Rectal smooth muscle tissue (tissue), 1 donor: Measurements from ENCODE around the gene ADGRD2.

Source experiments
- H3K27ac ChIP-seq: one replicate; pipeline ENCODE4 v1.7.0; 2013; ENCODE audit warnings: low read depth, low read length, inconsistent platforms
- H3K27me3 ChIP-seq: one replicate; pipeline ENCODE4 v1.7.0; 2013; ENCODE audit warnings: low read length; ENCODE audit not compliant: control insufficient read depth, insufficient read depth
- H3K36me3 ChIP-seq: one replicate; pipeline ENCODE4 v1.7.0; 2013; ENCODE audit warnings: low read length; ENCODE audit not compliant: control insufficient read depth, insufficient read depth
- H3K4me1 ChIP-seq: one replicate; pipeline ENCODE4 v1.7.0; 2013; ENCODE audit warnings: low read length; ENCODE audit not compliant: control insufficient read depth, insufficient read depth
- H3K4me3 ChIP-seq: one replicate; pipeline ENCODE4 v1.7.0; 2013; ENCODE audit warnings: low read length
- H3K9ac ChIP-seq: one replicate; pipeline ENCODE4 v1.7.0; 2013; ENCODE audit warnings: low read length

Gene ADGRD2

GRCh38 chr9:124490004-124490403 lies 39.8 kb downstream of the ADGRD2 start:
- H3K27me3 ChIP-seq, result peaks cover 11% of the 10 kb centered on the region
- H3K36me3 ChIP-seq, result no peaks in the 10 kb centered on the region
- no peak overlapping the region for H3K9ac ChIP-seq
- no peak overlapping the region for H3K4me3 ChIP-seq
- no peaks in the 10 kb centered on the region for H3K4me1 ChIP-seq
- H3K27ac ChIP-seq, result no peak overlapping the region

GRCh38 chr9:124491049-124491975 lies 41.1 kb downstream of the ADGRD2 start:
- Histone ChIP-seq H3K9ac (no peak overlapping the region), H3K27ac (no peak overlapping the region), H3K27me3 (peaks cover 10% of the 10 kb centered on the region), H3K4me3 (no peak overlapping the region), H3K36me3 (no peaks in the 10 kb centered on the region), H3K4me1 (no peaks in the 10 kb centered on the region)

GRCh38 chr9:124492818-124493217 lies 42.6 kb downstream of the ADGRD2 start:
- no peaks in the 10 kb centered on the region for H3K4me1 ChIP-seq
- no peak overlapping the region for H3K27ac ChIP-seq
- no peak overlapping the region for H3K4me3 ChIP-seq
- H3K27me3 ChIP-seq, result peaks cover 5% of the 10 kb centered on the region
- no peaks in the 10 kb centered on the region for H3K36me3 ChIP-seq
- no peak overlapping the region for H3K9ac ChIP-seq

GRCh38 chr9:124493218-124493617 lies 43.0 kb downstream of the ADGRD2 start:
- H3K4me1 ChIP-seq, result no peaks in the 10 kb centered on the region
- H3K4me3 ChIP-seq, result no peak overlapping the region
- no peak overlapping the region for H3K27ac ChIP-seq
- H3K27me3 ChIP-seq, result peaks cover 5% of the 10 kb centered on the region
- no peak overlapping the region for H3K9ac ChIP-seq
- H3K36me3 ChIP-seq, result no peaks in the 10 kb centered on the region

GRCh38 chr9:124493794-124494479 lies 43.7 kb downstream of the ADGRD2 start:
- no peak overlapping the region for H3K4me3 ChIP-seq

GRCh38 chr9:124495126-124496074 lies 45.1 kb downstream of the ADGRD2 start:
- Histone ChIP-seq H3K27me3 (peaks cover 10% of the 10 kb centered on the region), H3K4me3 (no peak overlapping the region), H3K9ac (no peak overlapping the region), H3K4me1 (no peaks in the 10 kb centered on the region), H3K27ac (no peak overlapping the region), H3K36me3 (no peaks in the 10 kb centered on the region)

More at GRCh38 chr9:124493794-124494479, 43.7 kb downstream of the ADGRD2 start:
- peaks cover 4% of the 10 kb centered on the region for H3K27me3 ChIP-seq
- no peaks in the 10 kb centered on the region for H3K4me1 ChIP-seq
- H3K36me3 ChIP-seq, result no peaks in the 10 kb centered on the region
- H3K27ac ChIP-seq, result no peak overlapping the region
- H3K9ac ChIP-seq, result no peak overlapping the region

GRCh38 chr9:124496075-124496449 lies 45.8 kb downstream of the ADGRD2 start:
- Histone ChIP-seq H3K4me1 (no peaks in the 10 kb centered on the region), H3K36me3 (no peaks in the 10 kb centered on the region), H3K9ac (no peak overlapping the region), H3K27me3 (peaks cover 10% of the 10 kb centered on the region), H3K27ac (no peak overlapping the region), H3K4me3 (no peak overlapping the region)

GRCh38 chr9:124496463-124496862 lies 46.2 kb downstream of the ADGRD2 start:
- peaks cover 10% of the 10 kb centered on the region for H3K27me3 ChIP-seq
- H3K4me1 ChIP-seq, result no peaks in the 10 kb centered on the region

GRCh38 chr9:124497441-124497840 lies 47.2 kb downstream of the ADGRD2 start:
- Histone ChIP-seq H3K4me1 (no peaks in the 10 kb centered on the region), H3K4me3 (no peak overlapping the region), H3K9ac (no peak overlapping the region), H3K36me3 (no peaks in the 10 kb centered on the region), H3K27me3 (peaks cover 13% of the 10 kb centered on the region), H3K27ac (no peak overlapping the region)

More at GRCh38 chr9:124496463-124496862, 46.2 kb downstream of the ADGRD2 start:
- H3K27ac ChIP-seq, result no peak overlapping the region
- no peaks in the 10 kb centered on the region for H3K36me3 ChIP-seq
- H3K4me3 ChIP-seq, result no peak overlapping the region
- H3K9ac ChIP-seq, result no peak overlapping the region

- Histone ChIP-seq H3K4me1 (no peaks in the 10 kb centered on the region), H3K27ac (no peak overlapping the region), H3K4me3 (no peak overlapping the region), H3K27me3 (peaks cover 16% of the 10 kb centered on the region), H3K9ac (no peak overlapping the region), H3K36me3 (no peaks in the 10 kb centered on the region)
Measured at GRCh38 chr9:124498040-124498439, 47.8 kb downstream of the ADGRD2 start.

- H3K27ac ChIP-seq, result no peak overlapping the region
- peaks cover 20% of the 10 kb centered on the region for H3K27me3 ChIP-seq
- no peaks in the 10 kb centered on the region for H3K36me3 ChIP-seq
- H3K9ac ChIP-seq, result no peak overlapping the region
- no peak overlapping the region for H3K4me3 ChIP-seq
- H3K4me1 ChIP-seq, result no peaks in the 10 kb centered on the region
Measured at GRCh38 chr9:124498499-124499146, 48.4 kb downstream of the ADGRD2 start.
